Amniotic epithelial cell (primary cell): ENCODE results near the gene TBC1D12.
A peak's percentile ranks its signal among the peaks of the same experiment; 100 is the strongest.
"Not testable (repeated sequence)": the region's sequence is repeated elsewhere in the genome, so short reads cannot be mapped to it uniquely, and the experiment has no call there.

ENCODE experiments used
- DNase-seq: peaks from one replicate; pipeline ENCODE4 v3.0.0-alpha.2; 2010; ENCODE audit warnings: low read depth

The TBC1D12 gene

GRCh38 chr10:94402204-94402842, at the start of gene TBC1D12:
Gene TBC1D12 (plus strand): TSS chr10:94402541. CDS start chr10:94402614, 73 bp downstream.
- peak; percentile 96 for DNase-seq

- no peak for DNase-seq
Measured at GRCh38 chr10:94353336-94353735, 49.0 kb upstream of the TBC1D12 start.

- no peak for DNase-seq
Measured at GRCh38 chr10:94355841-94356240, 46.5 kb upstream of the TBC1D12 start.

GRCh38 chr10:94357193-94357592, 45.1 kb upstream of the TBC1D12 start:
- DNase-seq: no peak

- DNase-seq: peak; percentile 89
Measured at GRCh38 chr10:94358480-94358879, 43.9 kb upstream of the TBC1D12 start.

- DNase-seq: peak; percentile 37
Measured at GRCh38 chr10:94361171-94361794, 41.1 kb upstream of the TBC1D12 start.

- peak; percentile 92 for DNase-seq
Measured at GRCh38 chr10:94362360-94363250, 39.7 kb upstream of the TBC1D12 start, which contains the start of gene NOC3L. Gene NOC3L (minus strand): TSS chr10:94362939. CDS start chr10:94362838, 101 bp downstream.

GRCh38 chr10:94363251-94363565, 39.1 kb upstream of the TBC1D12 start:
- DNase-seq: no peak

- no peak for DNase-seq
Measured at GRCh38 chr10:94364482-94364881, 37.9 kb upstream of the TBC1D12 start.

- no peak for DNase-seq
Measured at GRCh38 chr10:94366382-94366781, 36.0 kb upstream of the TBC1D12 start.

- no peak for DNase-seq
Measured at GRCh38 chr10:94370501-94370900, 31.8 kb upstream of the TBC1D12 start.

- DNase-seq: no peak
Measured at GRCh38 chr10:94375374-94375773, 27.0 kb upstream of the TBC1D12 start.

- no peak for DNase-seq
Measured at GRCh38 chr10:94376865-94377264, 25.5 kb upstream of the TBC1D12 start.

- DNase-seq: peak; percentile 32
Measured at GRCh38 chr10:94383530-94383929, 18.8 kb upstream of the TBC1D12 start.

GRCh38 chr10:94385733-94386132, 16.6 kb upstream of the TBC1D12 start:
- not testable (repeated sequence) for DNase-seq

GRCh38 chr10:94392117-94392516, 10.2 kb upstream of the TBC1D12 start:
- not testable (repeated sequence) for DNase-seq

GRCh38 chr10:94397549-94398370, 4.6 kb upstream of the TBC1D12 start:
- DNase-seq: peak; percentile 93

GRCh38 chr10:94398762-94399161, 3.6 kb upstream of the TBC1D12 start:
- no peak for DNase-seq

GRCh38 chr10:94402843-94403379, 570 bp downstream of the TBC1D12 start:
- DNase-seq: no peak

GRCh38 chr10:94403380-94404213, 1.3 kb downstream of the TBC1D12 start:
- peak; percentile 59 for DNase-seq

- no peak for DNase-seq
Measured at GRCh38 chr10:94405406-94405805, 3.1 kb downstream of the TBC1D12 start.
